OCI-M2 (cell line): Measurements from ENCODE around the gene SMIM10.
"Not testable (repeated sequence)": the region's sequence is repeated elsewhere in the genome, so short reads cannot be mapped to it uniquely, and the experiment has no call there.

Experiments used
- DNase-seq: peaks from one replicate; lab custom pipeline; 2025; ENCODE audit not compliant: unreplicated experiment; lab: John Stamatoyannopoulos, UW

Gene SMIM10

GRCh38 chrX:134990801-134991481 lies at the start of gene SMIM10:
SMIM10 (plus strand) TSS chrX:134990991; CDS start chrX:134991096, 105 bp downstream.
- DNase-seq = peak; percentile 7

GRCh38 chrX:134946364-134946763 lies 44.4 kb upstream of the SMIM10 start:
- not testable (repeated sequence) for DNase-seq

- no peak for DNase-seq
Measured at GRCh38 chrX:134948333-134949241, 42.2 kb upstream of the SMIM10 start.

GRCh38 chrX:134949271-134949670 lies 41.5 kb upstream of the SMIM10 start:
- no peak for DNase-seq

GRCh38 chrX:134957836-134958235 lies 33.0 kb upstream of the SMIM10 start:
- DNase-seq = no peak

DNA sequence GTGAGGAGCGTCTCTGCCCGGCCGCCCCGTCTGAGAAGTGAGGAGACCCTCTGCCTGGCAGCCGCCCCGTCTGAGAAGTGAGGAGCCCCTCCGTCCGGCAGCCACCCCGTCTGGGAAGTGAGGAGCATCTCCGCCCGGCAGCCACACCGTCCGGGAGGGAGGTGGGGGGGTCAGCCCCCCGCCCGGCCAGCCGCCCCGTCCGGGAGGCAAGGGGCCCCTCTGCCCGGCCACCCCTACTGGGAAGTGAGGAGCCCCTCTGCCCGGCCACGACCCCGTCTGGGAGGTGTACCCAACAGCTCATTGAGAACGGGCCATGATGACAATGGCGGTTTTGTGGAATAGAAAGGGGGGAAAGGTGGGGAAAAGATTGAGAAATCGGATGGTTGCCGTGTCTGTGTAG lies 30.4 kb upstream of the SMIM10 start:
- not testable (repeated sequence) for DNase-seq

- DNase-seq = no peak
Measured at GRCh38 chrX:134963041-134963440, 27.8 kb upstream of the SMIM10 start.

GRCh38 chrX:134969726-134970125 lies 21.1 kb upstream of the SMIM10 start:
- DNase-seq = no peak

GRCh38 chrX:134971926-134972325 lies 18.9 kb upstream of the SMIM10 start:
- DNase-seq = no peak

- DNase-seq = no peak
Measured at GRCh38 chrX:134975516-134975915, 15.3 kb upstream of the SMIM10 start.

GRCh38 chrX:134981910-134982309 lies 8.9 kb upstream of the SMIM10 start:
- no peak for DNase-seq

GRCh38 chrX:134982748-134983147 lies 8.0 kb upstream of the SMIM10 start:
- no peak for DNase-seq

DNA sequence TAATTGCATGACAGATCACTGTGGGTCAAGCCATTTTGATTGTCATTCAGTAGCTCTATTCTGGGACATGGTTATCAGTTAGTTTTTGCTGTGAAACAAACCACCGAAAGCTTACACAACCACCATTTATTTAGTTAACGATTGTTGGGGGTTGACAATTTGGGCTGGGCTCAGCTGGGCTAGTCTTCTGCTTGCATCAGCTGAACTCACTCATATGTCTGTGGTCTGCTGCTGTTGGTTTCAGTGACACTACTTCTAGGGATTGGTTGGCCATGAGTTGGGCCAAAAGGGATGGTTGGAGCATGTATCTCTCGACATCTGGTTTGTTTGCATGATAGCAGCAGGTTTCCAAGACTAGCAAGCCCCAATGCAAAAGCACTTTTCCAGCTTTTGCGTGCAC lies 5.3 kb upstream of the SMIM10 start:
- no peak for DNase-seq

- no peak for DNase-seq
Measured at GRCh38 chrX:134990475-134990800, 353 bp upstream of the SMIM10 start.

DNA sequence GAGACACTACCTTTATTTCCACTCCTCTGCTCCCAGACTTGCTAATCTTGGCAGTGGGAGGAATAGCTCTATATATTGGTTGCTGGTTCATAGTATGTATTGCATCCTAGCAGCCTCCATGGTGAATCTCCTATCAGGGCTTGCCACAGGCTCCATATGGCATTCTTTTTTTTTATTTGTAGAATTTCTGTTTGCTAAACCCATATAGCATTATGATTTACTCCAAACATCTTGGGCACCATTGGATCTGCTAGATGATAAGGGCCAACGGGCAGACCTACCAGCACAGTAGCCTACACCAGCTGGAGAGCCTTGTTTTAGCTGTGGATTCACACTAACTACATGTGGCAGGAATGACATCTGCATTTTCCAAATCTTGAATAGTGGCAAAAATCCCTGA lies 6.9 kb downstream of the SMIM10 start:
- DNase-seq = no peak

DNA sequence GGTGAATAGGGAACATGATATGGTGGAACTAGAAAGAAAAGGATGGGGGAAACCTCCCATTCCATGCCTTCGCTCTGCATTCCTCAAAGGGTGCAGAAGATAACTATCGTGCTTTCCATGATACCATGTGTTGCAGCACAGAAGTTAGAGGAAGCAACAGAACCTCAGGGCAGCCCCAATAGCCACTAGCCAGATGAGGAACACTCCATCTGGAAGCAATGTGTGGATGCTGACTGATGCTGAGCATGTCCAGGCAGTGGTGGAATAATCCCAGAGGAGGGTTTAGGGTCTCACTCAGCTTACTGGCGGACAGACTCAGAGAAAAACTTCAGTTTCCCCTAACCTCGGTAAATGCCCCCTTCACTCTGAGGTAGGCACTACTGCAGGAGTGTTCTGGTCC lies 7.5 kb downstream of the SMIM10 start:
- no peak for DNase-seq

DNA sequence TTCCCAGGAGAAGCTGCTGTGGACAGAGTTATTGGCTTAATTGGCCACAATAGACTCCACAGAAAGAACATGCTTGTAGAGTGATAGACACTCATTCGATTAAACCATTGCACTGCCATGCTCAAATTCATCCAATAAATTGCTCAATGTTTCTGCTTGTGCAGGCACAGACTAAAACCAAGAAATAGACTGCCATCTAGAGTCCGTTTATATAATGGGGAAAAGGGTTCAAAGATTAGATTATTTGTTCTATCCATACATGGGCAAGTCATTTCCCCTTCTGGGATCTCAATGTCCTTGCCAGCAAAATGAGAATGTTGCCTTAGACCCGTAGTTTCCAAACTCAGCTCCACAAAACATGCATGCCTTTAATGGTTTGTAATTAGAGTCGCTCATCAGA lies 8.7 kb downstream of the SMIM10 start:
- DNase-seq = no peak

- DNase-seq = no peak
Measured at GRCh38 chrX:135000516-135000915, 9.7 kb downstream of the SMIM10 start.

DNA sequence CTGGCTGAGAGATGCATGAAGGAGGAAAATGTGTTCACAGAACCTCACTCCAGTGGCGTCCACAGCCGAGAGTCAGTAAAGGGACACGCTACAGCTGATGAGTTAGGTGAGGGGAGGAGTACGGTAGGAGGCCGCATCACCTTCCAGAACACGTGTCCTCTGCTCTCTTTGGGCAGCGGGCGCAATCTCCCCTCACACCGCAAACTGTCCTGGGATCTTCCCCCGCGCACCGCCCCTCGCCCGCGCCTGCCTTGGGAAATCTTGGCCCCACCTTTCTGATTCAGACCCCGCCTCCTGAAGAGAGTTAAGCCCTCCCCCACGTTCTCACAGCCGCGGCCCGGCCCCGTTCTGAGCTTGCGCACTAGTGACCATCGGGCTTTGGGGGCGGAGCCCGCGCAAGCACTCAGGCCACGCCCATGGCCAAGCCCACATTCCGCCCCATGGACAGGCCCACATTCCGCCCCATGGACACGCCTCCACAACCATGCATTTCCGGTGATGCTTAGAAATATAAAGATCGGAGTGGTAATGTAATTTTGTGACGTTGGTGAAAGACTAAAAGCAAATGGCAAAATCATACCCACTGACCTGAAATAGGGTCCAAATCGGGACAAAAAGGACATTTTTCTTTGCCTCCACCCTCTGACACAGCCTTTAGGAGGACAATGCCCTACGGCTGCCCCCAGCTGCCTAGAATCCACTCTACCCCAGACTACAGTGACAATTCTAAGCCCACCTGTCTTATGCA lies 13.3 kb downstream of the SMIM10 start:
- no peak for DNase-seq

- DNase-seq = no peak
Measured at GRCh38 chrX:135006187-135006586, 15.4 kb downstream of the SMIM10 start.

DNA sequence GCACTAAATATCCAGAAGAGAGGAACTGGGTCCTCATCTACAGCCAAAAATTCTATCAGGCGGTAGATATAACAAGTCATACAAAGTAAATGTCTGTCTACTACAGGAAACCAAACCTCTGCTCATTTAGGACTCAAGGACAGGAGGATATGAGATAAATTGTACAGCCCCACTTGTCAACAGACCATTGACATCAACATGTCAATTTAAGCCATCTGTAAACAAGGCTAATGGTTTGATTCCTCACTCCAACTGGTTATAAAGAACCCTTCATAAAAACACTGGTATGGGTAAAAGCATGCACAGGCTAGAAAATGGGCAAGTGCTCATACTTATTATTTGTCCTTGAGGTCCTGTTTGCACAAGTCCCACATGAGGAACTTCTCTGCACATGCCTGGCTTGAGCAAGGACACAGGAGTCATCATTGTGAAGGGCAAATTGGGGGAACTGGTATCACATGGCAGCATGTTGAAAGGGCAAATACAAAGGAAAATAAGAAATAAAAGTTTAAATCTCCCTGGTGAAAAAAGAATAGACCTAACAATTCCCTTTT lies 18.3 kb downstream of the SMIM10 start:
- no peak for DNase-seq
